DMS114 treated with DMSO at 0.1 percent for 48 hours (cell line): ENCODE results near the gene SCGN.

Experiments
- DNase-seq: peaks from one replicate; lab custom pipeline; 2025; ENCODE audit not compliant: unreplicated experiment; lab: John Stamatoyannopoulos, UW

The SCGN gene

GRCh38 chr6:25639653-25640052 is 12.4 kb upstream of the SCGN start:
- no peak for DNase-seq

GRCh38 chr6:25640446-25640845 is 11.6 kb upstream of the SCGN start:
- DNase-seq: no peak

- DNase-seq: no peak
Measured at GRCh38 chr6:25640891-25641290, 11.1 kb upstream of the SCGN start.

- no peak for DNase-seq
Measured at GRCh38 chr6:25641377-25641776, 10.6 kb upstream of the SCGN start.

- no peak for DNase-seq
Measured at GRCh38 chr6:25641940-25642666, 9.9 kb upstream of the SCGN start.

GRCh38 chr6:25642667-25643328 is 9.2 kb upstream of the SCGN start:
- DNase-seq: no peak

GRCh38 chr6:25645916-25646315 is 6.1 kb upstream of the SCGN start:
- no peak for DNase-seq

GRCh38 chr6:25649611-25650010 is 2.4 kb upstream of the SCGN start:
- DNase-seq: no peak

GRCh38 chr6:25655723-25656122 is 3.7 kb downstream of the SCGN start:
- DNase-seq: no peak

GRCh38 chr6:25659633-25660368 is 7.8 kb downstream of the SCGN start:
- DNase-seq: no peak

- no peak for DNase-seq
Measured at GRCh38 chr6:25660512-25660911, 8.5 kb downstream of the SCGN start.

GRCh38 chr6:25661129-25661779 is 9.2 kb downstream of the SCGN start:
- no peak for DNase-seq

- no peak for DNase-seq
Measured at GRCh38 chr6:25665455-25665854, 13.4 kb downstream of the SCGN start.

- DNase-seq: no peak
Measured at GRCh38 chr6:25669413-25669812, 17.4 kb downstream of the SCGN start.

GRCh38 chr6:25670208-25670607 is 18.2 kb downstream of the SCGN start:
- no peak for DNase-seq

- no peak for DNase-seq
Measured at GRCh38 chr6:25670793-25671513, 18.9 kb downstream of the SCGN start.

GRCh38 chr6:25671652-25672051 is 19.6 kb downstream of the SCGN start:
- no peak for DNase-seq

GRCh38 chr6:25675167-25675566 is 23.2 kb downstream of the SCGN start:
- DNase-seq: no peak

GRCh38 chr6:25676775-25677174 is 24.8 kb downstream of the SCGN start:
- no peak for DNase-seq

- DNase-seq: no peak
Measured at GRCh38 chr6:25681848-25682247, 29.8 kb downstream of the SCGN start.

GRCh38 chr6:25682324-25682723 is 30.3 kb downstream of the SCGN start:
- no peak for DNase-seq
